Dermis blood vessel endothelial cell (primary cell): ENCODE results near the gene UBE2L5. TPM values are rescaled to one million over a fixed set of nuclear protein-coding genes. Genes with fewer than 3 reads are reported as not detected.

Experiments used
- DNase-seq: peaks from one replicate; pipeline ENCODE4 v3.0.0; 2010
- total RNA-seq: library from RNA; depleted of rRNA; stranded (reverse); fragments of >200 nt; gene quantifications from 2 replicates; pipeline ENCODE4 v1.2.3, GENCODE V29; 2014

UBE2L5 gene
- total RNA-seq = 0.05 TPM in 1 of 2 replicates, not detected in the other

- peak; percentile 77 for DNase-seq
These were observed at the start of gene UBE2L5 for GRCh38 chr13:30422054-30422839. Gene UBE2L5, plus strand, starts transcription at chr13:30422493. Its CDS starts 5,498 bp downstream, at chr13:30427991.

- no peak for DNase-seq
These were observed 48.6 kb upstream of the UBE2L5 start for GRCh38 chr13:30373727-30374126.

- DNase-seq = no peak
These were observed 46.9 kb upstream of the UBE2L5 start for GRCh38 chr13:30375265-30375835.

GRCh38 chr13:30376426-30377311 is 45.6 kb upstream of the UBE2L5 start:
- no peak for DNase-seq

GRCh38 chr13:30377312-30377685 is 45.0 kb upstream of the UBE2L5 start:
- no peak for DNase-seq

- DNase-seq = no peak
These were observed 44.1 kb upstream of the UBE2L5 start for GRCh38 chr13:30378191-30378590.

GRCh38 chr13:30381049-30381448 is 41.2 kb upstream of the UBE2L5 start:
- DNase-seq = no peak

GRCh38 chr13:30382836-30383525 is 39.3 kb upstream of the UBE2L5 start:
- peak; percentile 26 for DNase-seq

- DNase-seq = peak; percentile 57
These were observed 33.6 kb upstream of the UBE2L5 start for GRCh38 chr13:30388406-30389283.

- DNase-seq = no peak
These were observed 30.2 kb upstream of the UBE2L5 start for GRCh38 chr13:30391956-30392680.

- DNase-seq = no peak
These were observed 29.6 kb upstream of the UBE2L5 start for GRCh38 chr13:30392681-30393045.

GRCh38 chr13:30394751-30395191 is 27.5 kb upstream of the UBE2L5 start:
- DNase-seq = peak; percentile 5

- DNase-seq = peak; percentile 86
These were observed 26.8 kb upstream of the UBE2L5 start for GRCh38 chr13:30395192-30396158.

- DNase-seq = peak; percentile 17
These were observed 25.7 kb upstream of the UBE2L5 start for GRCh38 chr13:30396434-30397075.

GRCh38 chr13:30398601-30399072 is 23.7 kb upstream of the UBE2L5 start:
- no peak for DNase-seq

- no peak for DNase-seq
These were observed 21.9 kb upstream of the UBE2L5 start for GRCh38 chr13:30400376-30400775.

- DNase-seq = no peak
These were observed 20.9 kb upstream of the UBE2L5 start for GRCh38 chr13:30401347-30401746.

GRCh38 chr13:30403456-30403855 is 18.8 kb upstream of the UBE2L5 start:
- DNase-seq = no peak

GRCh38 chr13:30404207-30404606 is 18.1 kb upstream of the UBE2L5 start:
- DNase-seq = no peak
